Esophagus squamous epithelium (tissue), 5 donors: Measurements from ENCODE around the gene TMEM235. TPM values are rescaled to one million over a fixed set of nuclear protein-coding genes. Genes with fewer than 3 reads are reported as not detected.

ENCODE experiments used
- DNase-seq: peaks from one replicate; lab custom pipeline; 2025; lab: John Stamatoyannopoulos, UW
- H3K27ac ChIP-seq, 4 donors: fragments of 200-600 bp; sonication (generic); one replicate each; pipeline ENCODE4 v1.5.1; 2016 to 2019; ENCODE audit warnings: mild to moderate bottlenecking in 1 of 4
- H3K27me3 ChIP-seq, 4 donors: fragments of 200-600 bp; sonication (generic); 1 replicate in 3 of 4; 2 replicates in 1 of 4; pipeline versions ENCODE4 v1.5.1 to v1.6.0; 2017 to 2021; ENCODE audit warnings: antibody characterized with exemption in 1 of 4
- H3K36me3 ChIP-seq, 3 donors: fragments of 200-600 bp; sonication (generic); one replicate each; pipeline ENCODE4 v1.5.1; 2016 to 2019
- H3K4me1 ChIP-seq, 3 donors: fragments of 200-600 bp; sonication (generic); one replicate each; pipeline ENCODE4 v1.5.1; 2017 to 2019
- H3K4me3 ChIP-seq, 4 donors: fragments of 200-600 bp; sonication (generic); 1 replicate in 3 of 4; 2 replicates in 1 of 4; pipeline ENCODE4 v1.5.1; 2016 to 2019; ENCODE audit warnings: mild to moderate bottlenecking in 2 of 4, moderate library complexity in 1 of 4
- H3K9me3 ChIP-seq, 3 donors: fragments of 200-600 bp; sonication (generic); one replicate each; pipeline ENCODE4 v1.5.1; 2016 to 2019
- POLR2A ChIP-seq, 4 donors: fragments of 450-650 bp; IDR thresholded peaks; one replicate each; pipeline ENCODE4 v1.6.1; 2017; ENCODE audit warnings: antibody characterized with exemption in 4 of 4, mild to moderate bottlenecking in 4 of 4, moderate library complexity in 3 of 4
- WGBS, 2 donors: methylation state at CpG; one replicate each; pipeline ENCODE4 v1.1.5; 2018; 5-methylcytosine and 5-hydroxymethylcytosine counted together
- intact Hi-C: fragments of 100-400 bp; cut with DNase I; formaldehyde crosslinking; loops from one replicate; pipeline ENCODE4 v1.15.0; 2022
- total RNA-seq, 4 donors: library from RNA; depleted of rRNA; stranded (reverse); fragments of >200 nt; gene quantifications; one replicate each; pipeline ENCODE4 v1.1.0, GENCODE V29; 2016
- TF ChIP-seq, protein P1 (sequence below), 6 experiments: fragments of 450-650 bp in 4 of 6; fragments of 200-600 bp in 2 of 6; sonication (generic) in 2 of 6; IDR thresholded peaks; one replicate each; pipeline ENCODE4 v1.5.1; 2016 to 2019; ENCODE audit warnings: antibody characterized with exemption in 6 of 6, mild to moderate bottlenecking in 4 of 6, moderate library complexity in 4 of 6
- donor health status: DM: yes; HTN: yes; CAD: no.

The TMEM235 gene
- total RNA-seq, 4 donors from 2014 or later = 0.26 TPM; not detected in 3

DNA sequence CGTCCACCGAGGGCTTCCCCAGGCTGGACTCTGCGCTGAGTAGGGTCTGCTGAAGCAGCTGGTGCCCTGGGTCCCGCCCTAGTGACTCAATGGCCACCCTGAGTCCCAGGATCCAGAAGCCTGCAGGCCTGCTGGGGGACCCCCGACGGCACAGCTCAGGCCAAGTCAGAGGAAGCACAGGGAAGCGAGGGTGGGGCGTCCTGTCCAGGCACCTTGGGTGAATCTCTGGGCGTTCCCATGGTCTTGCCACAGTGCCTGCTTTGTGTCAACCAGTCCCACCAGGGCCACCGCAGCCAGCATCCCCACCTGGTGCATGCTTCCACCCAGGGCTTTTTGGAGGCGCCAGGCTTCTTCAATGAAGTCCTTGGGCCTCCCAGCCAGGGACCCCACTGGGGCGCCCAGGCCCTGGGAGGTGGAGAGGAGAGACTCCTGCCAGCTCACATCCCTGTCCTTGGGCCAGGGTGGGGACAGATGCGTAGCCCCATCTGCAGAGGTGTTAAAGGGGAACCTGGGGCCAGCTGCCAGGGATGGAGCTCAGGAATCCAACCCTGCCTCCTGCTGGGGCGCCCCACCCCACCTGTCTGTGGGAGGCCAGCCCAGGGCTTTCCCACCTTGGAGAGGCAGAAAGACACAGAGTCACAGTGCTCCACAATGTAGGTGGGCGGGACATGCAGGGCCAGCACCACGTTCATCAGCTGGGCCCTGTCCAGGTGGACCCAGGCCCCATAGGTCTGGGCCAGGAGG, 17.8 kb downstream of the TMEM235 start:
- Histone ChIP-seq H3K4me1 (peaks cover 17 to 34% (median 17%) of the 10 kb centered on the region in 3 donors), H3K36me3 (no peaks in the 10 kb centered on the region), H3K27ac (no peak overlapping the region), H3K27me3 (peaks cover 0 to 8% (median 0%) of the 10 kb centered on the region in 4 donors), H3K9me3 (no peaks in the 10 kb centered on the region), H3K4me3 (no peak overlapping the region)
- intact Hi-C loops = loop anchor here (10.0 kb wide), 1 partner anchor 134 kb away; no protein-coding TSS in a partner anchor
- DNase-seq = no peak
- WGBS, 2 donors = 20 to 83% methylated on average over 1 to 5 of the region's 16 CpGs
- TF ChIP-seq, protein P1, sequence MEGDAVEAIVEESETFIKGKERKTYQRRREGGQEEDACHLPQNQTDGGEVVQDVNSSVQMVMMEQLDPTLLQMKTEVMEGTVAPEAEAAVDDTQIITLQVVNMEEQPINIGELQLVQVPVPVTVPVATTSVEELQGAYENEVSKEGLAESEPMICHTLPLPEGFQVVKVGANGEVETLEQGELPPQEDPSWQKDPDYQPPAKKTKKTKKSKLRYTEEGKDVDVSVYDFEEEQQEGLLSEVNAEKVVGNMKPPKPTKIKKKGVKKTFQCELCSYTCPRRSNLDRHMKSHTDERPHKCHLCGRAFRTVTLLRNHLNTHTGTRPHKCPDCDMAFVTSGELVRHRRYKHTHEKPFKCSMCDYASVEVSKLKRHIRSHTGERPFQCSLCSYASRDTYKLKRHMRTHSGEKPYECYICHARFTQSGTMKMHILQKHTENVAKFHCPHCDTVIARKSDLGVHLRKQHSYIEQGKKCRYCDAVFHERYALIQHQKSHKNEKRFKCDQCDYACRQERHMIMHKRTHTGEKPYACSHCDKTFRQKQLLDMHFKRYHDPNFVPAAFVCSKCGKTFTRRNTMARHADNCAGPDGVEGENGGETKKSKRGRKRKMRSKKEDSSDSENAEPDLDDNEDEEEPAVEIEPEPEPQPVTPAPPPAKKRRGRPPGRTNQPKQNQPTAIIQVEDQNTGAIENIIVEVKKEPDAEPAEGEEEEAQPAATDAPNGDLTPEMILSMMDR (IDR thresholded peaks at IDR 0.05) = no peak
- TF ChIP-seq POLR2A (IDR thresholded peaks at IDR 0.05) = no peak

DNA sequence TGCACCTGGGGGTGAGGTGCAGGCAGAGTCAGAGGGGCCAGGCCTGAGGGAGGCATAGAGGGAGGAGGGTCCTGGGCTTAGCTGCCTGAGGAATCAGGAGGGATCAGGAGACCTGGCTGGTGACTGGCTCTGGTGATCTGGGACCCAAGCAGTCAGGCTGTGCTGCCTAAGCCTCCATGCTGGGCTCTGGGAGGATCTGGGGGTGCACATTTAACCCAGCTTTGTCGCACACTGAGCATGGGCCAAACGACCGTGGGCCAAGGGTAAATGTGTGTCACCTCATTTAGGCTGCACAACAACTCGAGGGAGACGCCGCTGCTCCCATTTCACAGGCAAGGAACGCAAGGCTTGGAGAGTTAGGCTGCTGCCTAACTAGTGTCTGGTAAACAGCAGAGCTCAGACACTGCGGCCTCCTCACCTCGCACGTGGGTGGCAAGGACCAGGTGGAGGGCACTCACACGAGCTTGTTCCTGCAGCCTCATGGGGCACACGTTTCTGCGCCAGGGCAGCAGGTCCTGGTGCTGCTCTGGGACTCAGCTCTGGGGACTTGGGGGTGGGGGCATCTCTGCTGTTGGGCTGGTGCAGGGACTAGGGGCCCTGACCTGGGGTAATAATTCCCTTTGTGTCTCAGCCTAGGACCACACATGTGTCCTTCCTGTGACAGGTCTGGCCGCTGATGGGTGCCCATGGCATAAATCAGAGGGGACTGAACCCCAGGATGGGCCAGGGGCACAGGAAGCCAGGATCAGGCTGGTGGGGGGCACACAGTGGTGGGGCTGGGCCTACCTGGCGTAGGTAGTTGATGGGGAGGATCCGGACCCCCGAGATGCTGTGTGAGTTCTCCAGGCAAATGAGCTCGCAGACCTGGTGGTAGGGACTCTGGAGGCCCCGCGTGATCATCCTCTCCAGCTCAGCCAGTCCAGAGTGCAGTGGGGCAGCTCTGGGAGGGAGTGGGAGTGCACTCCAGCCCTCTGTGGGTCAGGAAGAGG, 18.7 kb downstream of the TMEM235 start:
- WGBS, 2 donors = 56 to 73% methylated on average over 8 to 14 of the region's 20 CpGs
- no peak for TF ChIP-seq POLR2A (IDR thresholded peaks at IDR 0.05)
- TF ChIP-seq, protein P1 (IDR thresholded peaks at IDR 0.05) = no peak
- no peak for DNase-seq

DNA sequence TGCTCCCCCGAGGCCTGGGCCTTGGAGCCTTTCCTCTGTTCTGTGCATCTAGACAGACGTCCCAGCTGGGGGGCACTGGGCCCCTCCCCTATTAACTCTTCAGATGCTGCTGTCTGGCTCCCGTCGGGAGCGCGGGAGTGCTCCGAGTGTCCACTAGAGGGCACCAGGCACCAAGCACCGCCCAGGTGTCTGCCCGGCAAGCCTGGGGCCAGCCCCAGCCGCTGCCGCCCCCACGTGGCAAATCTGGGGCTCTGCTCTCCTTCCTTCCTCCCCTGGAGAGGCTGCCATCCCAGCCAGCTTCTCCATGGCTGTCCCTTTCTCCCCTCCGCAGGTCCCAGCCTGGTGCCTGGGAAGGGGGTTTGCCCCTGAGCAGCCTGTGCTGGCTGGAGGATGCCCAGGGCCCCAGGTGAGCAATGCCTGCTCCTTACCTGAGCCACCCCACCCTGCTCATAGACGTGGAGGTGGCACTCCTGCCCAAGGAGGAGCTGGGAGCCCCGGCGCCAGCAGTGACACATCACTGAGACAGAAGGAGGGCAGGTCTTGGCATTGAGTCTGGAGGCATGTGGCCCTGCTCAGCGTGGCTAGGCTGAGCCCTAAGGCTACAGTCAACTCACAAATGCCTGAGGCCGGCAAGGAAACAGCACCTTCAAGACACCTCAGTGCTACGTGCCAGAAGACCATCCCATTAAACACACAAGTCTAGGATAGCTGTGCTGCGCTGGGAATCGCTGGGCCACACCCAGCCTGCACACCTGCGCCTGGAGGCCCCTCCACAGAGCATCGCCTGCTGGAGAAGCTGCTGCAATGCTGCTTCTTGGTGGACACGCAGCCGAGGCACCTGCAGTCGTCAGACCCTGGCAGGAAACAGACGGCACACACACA, 19.7 kb downstream of the TMEM235 start:
- DNase-seq = no peak
- TF ChIP-seq, protein P1 (IDR thresholded peaks at IDR 0.05) = peak; percentile 96 to 100 (median 99)
- TF ChIP-seq POLR2A (IDR thresholded peaks at IDR 0.05) = no peak
- Histone ChIP-seq H3K27me3 (peaks cover 0 to 8% (median 0%) of the 10 kb centered on the region in 4 donors), H3K36me3 (no peaks in the 10 kb centered on the region), H3K4me3 (peak overlapping the region in 1 of 4 donors; percentile 41), H3K27ac (peak overlapping the region in 3 of 4 donors; percentile 17 to 31 (median 25)), H3K4me1 (peaks cover 17 to 39% (median 17%) of the 10 kb centered on the region in 3 donors), H3K9me3 (no peaks in the 10 kb centered on the region)
- 5 to 10% methylated on average over 4 to 6 of the region's 27 CpGs for WGBS, 2 donors
- intact Hi-C loops = loop anchor here (5.0 kb wide), 1 partner anchor 64 kb away; the partner anchor contains the start of genes AFMID and TK1

More for the DNA sequence above, 18.7 kb downstream of the TMEM235 start:
- no peak overlapping the region for H3K27ac ChIP-seq
- H3K27me3 ChIP-seq = peaks cover 0 to 8% (median 0%) of the 10 kb centered on the region in 4 donors
- intact Hi-C loops = loop anchor here (5.0 to 10.0 kb wide), 2 partner anchors 63 to 135 kb away; partner anchors contain the start of genes AFMID and TK1
- H3K4me1 ChIP-seq = peaks cover 17 to 39% (median 17%) of the 10 kb centered on the region in 3 donors
- H3K36me3 ChIP-seq = no peaks in the 10 kb centered on the region
- no peaks in the 10 kb centered on the region for H3K9me3 ChIP-seq
- no peak overlapping the region for H3K4me3 ChIP-seq

DNA sequence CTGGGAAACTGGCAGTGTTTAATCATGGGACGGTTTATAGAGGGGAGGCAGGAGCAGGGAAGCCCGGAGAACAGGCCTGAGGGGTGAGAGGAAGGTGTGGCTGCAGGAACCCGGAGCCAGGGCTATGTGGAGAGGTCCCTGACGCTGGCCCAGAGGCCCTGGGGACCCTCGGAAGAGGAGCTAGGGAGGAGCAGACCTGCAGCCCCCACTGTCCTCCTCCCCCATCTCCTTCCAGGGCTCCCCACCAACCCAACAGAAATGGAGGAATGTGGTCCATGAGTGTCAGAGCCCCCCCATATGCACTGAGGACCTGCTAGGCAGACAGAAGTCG, 20.3 kb downstream of the TMEM235 start:
- Histone ChIP-seq H3K4me3 (no peak overlapping the region), H3K9me3 (no peaks in the 10 kb centered on the region), H3K36me3 (no peaks in the 10 kb centered on the region), H3K27me3 (peaks cover 0 to 8% (median 0%) of the 10 kb centered on the region in 4 donors), H3K27ac (no peak overlapping the region), H3K4me1 (peaks cover 17 to 40% (median 17%) of the 10 kb centered on the region in 3 donors)
- intact Hi-C loops = loop anchor here (5.0 kb wide), 1 partner anchor 64 kb away; the partner anchor contains the start of genes AFMID and TK1
- TF ChIP-seq, protein P1 (IDR thresholded peaks at IDR 0.05) = no peak
- TF ChIP-seq POLR2A (IDR thresholded peaks at IDR 0.05) = no peak
- 40 to 50% methylated on average over 1 to 3 of the region's 6 CpGs for WGBS, 2 donors
- DNase-seq = no peak
